HG03196 (cell line): ENCODE data around the gene ACTR2.
"Not testable (repeated sequence)": the region's sequence is repeated elsewhere in the genome, so short reads cannot be mapped to it uniquely, and the experiment has no call there.

Experiments
- ATAC-seq: cut with Tn5 transposase; IDR thresholded peaks from one replicate; pipeline ENCODE4 v1.9.1; 2021; ENCODE audit not compliant: unreplicated experiment

The ACTR2 gene

DNA sequence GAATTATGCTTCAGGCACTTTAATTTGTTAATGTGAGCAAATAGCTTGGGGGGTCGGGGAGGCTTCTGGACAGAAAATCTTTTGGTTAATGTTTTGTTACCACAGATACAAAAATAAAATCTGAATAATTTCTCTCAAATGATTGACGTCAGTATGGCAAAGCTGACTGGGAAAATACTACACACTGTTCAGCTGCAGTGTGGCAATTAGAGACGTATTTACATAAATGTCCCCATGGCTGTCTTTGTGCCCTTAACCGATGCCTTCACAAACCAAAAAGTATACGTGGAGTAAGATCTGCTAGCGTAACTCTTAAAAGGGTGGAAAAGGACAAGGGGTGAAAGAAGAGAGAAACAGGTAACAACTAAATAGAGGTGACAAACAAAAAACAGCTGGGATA lies 83.4 kb downstream of the ACTR2 start:
- ATAC-seq: no peak

DNA sequence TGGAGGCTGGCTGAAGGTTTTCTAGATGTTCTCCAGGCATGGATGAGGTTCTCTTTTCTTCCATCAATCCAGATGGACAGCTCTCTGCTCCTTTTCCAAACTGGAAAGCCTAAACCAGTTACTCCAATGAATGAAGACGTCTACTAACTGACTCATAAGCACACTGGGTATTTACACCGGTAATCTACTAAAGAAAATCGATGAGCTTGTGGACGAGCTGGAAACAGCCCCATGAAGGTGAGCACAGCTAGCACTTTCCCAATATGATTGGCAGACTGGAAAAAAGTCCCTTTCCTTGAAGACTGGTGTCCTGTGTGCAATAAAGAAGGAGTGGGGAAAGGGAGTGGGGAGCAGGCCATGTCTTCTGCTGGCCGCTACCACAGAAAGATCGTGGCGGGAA lies 84.0 kb downstream of the ACTR2 start:
- no peak for ATAC-seq

DNA sequence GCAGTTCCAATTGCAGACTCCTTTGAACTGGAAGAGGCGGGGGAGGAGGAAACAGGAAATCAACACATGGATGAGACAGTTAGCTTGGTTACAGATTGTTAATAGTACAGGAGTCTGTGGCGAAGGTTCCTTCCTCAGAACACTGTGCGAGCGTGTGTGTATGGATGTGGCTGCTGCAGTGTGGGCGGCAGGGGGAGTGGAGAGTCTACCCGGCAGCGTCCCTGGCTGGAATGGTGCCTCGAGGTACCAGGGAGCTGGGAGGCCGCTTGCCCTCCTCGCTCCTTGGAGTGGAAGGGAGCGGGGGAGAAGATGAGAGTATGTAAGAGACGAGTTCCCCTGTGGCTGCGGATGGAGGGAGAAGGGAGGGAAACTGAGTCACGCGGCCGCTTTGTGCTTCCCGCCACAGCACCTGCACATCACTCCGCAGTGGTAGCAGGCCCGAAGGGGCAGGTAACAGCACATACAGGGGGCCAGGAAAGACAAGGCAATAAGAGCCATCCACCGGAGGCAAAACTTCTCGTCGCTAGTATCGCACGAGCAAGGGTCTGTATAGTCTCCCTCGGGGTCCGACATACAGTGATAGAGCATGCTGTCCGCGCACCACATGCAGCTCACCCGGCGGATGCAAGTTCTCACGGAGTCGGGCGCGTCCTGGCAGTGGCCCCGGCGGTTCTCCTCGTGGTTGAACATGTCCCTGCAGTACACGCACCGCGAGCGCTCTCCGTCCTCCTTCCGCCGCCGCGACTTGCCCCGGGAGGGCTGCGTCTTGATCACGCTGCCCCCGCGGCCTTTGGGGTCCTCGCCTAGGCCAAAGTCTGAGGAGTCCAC lies 85.7 kb downstream of the ACTR2 start:
- no peak for ATAC-seq

DNA sequence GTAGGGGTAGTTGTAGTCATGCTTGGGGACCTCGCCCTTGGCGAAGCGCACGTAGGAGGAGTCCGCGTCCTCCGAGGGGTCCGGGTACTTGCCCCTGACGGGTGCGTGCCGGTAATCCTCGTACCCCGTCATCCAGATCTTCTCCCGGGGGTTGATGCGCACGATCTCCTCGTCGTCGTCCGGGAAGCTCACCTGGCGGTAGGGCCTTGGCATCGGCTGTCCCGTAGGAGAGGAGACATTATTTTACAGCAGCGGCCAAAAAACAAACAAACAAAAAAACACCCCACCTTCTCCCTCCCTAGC lies 86.3 kb downstream of the ACTR2 start:
- no peak for ATAC-seq

DNA sequence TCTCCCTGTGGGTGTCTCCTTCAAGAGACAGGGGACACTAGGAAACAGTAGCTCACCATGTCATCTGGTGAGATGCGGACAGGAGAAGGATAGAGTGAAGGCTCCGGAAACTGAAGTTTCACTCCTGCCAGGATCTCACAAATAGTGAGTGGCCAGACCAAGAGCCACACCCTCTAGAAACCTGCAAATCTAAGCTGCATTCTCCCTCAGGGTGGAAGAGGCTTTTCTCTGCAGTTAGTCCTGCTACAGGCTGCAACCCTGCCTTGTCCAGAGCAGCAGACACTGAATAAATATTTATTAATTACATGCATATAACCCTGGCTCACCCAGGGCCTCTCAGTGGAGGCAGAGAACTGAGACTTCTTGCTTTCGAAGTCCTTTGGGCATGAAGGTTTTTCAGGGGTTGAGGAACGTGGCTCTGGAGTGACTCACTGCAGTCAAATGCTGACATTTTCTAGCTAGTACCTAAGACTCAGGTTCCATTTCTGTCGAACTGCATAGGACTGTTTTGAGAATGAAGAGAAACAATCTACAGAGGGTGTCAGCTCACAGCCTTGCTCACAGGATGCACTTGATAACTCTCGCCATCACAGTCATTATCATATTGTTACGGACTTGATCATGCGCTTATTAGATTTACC lies 87.3 kb downstream of the ACTR2 start:
- ATAC-seq: no peak

DNA sequence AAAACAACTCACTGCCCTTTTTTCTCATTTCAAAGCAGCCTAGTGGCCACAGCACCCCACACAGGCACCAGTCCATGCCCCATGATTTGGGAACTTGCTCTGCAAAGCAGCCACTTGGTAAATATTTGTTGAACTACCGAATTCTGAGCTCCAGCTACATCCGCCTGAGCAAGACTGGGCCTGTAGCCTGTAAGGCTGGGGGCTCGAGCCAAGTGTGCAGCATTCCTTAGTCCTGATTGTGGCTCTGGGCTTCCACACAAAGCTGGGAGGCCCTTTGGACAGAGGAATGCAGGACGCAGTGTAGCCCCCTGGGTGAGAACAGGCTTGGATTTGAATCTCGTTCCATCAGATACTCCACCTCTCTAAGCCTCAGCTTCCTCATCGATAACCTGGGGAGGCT lies 88.4 kb downstream of the ACTR2 start:
- ATAC-seq: no peak

DNA sequence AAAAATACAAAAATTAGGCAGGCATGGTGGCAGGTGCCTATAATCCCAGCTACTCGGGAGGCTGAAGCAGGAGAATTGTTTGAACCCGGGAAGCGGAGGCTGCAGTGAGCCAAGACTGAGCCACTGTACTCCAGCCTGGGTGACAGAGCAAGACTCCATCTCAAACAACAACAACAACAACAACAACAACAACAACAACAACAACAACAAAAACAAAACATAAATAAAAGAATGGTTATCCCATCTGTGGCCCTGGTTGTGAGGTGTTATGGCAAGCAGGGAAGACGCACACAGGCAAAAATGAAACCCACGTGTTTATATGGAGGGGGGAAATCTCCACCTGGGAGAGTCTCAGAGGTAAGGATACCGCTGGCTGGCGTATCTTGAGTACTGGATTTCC lies 89.7 kb downstream of the ACTR2 start:
- ATAC-seq: not testable (repeated sequence)

DNA sequence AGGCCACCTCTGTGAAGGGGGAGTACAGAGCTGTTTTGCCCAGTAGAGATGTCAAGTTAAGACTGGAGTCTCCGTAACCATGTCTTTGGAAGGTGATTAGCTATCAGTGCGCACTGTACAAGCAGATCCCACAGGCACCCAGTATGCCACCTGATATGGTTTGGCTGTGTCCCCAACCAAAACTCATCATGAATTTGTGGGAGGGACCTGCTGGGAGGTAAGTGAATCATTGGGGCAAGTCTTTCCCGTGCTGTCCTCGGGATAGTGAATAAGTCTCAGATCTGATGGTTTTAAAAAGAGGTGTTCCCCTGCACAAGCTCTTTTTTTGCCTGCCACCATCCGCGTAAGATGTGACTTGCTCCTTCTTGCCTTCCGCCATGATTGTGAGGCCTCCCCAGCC lies 90.2 kb downstream of the ACTR2 start:
- ATAC-seq: no peak

DNA sequence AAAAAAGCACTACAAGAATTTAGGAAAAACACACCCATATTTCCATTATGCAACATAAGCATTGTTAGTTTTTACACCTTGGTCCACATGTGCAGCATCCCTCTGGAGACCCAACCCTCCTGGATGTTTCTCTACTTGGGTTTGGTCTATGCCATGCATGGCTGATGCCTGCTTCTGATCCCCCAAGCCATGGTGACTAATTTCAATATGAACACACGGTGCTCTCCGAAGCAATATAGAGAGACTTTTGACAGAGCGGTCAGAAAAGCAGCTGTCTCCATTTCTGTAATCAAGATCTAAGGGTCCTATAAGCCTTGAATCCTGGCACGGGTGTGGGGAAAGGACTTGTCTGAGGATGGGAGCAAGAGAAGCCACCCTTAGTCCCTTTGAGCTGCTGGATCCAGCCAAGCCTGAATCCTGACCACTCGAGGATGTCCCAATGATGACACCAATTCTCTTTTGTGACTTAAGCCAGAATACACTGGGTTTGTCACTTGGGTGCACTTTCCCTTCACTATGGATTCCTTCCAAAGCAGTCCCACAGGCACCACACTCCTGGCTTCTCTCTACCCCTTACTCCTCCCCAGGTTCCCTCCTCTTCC lies 91.5 kb downstream of the ACTR2 start:
- ATAC-seq: no peak

DNA sequence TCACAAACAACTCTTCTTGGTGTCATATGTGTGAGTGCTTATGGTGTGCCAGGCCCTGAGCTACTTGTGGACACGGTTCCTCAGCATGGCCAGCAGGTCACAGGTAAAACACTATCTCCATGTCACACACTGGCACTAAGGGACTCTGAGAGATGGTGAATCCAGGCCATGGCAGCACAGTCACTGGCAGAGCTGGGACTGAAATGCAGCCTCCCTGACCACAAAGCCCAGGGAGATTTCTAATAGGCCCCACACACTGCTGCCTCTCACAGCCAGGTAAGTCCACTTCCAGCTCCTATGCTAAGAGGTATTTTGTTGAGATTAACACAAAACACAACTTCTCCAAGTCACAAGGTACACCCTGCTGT lies 92.0 kb downstream of the ACTR2 start:
- no peak for ATAC-seq

DNA sequence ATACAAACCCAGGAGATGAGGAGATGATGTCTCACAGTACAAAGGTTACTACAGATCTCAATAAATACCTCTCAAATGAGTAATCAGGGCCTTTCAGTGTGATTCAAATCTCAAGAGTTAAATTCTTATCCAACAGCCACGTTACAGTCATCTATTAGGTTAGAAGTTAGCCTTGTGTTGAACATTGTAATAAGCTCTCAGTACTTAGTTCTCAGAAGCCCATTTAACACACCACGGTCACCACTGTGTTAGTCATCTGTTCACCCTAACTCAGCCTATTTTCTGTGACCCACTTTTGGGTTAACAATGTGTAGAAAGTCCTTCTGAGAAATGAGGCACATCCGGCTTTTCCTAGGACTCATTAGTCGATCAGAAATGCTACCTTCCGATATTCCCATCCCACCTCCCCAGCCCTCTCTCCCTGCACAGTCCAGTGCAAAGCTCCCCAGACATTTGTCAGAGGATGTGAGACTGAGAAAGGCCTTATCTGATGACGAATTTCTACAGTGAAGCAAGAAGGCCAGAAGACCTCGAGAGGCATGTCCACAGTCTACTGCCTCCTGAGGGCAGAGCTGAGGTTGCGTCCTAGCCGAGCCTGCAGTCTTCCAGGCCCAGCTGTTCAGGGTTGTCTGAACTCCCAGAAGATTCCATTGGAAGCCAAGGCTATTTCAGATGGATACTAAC lies 92.6 kb downstream of the ACTR2 start:
- ATAC-seq: peak; percentile 56
